Activated CD4-positive, alpha-beta T cell treated with anti-CD3 and anti-CD28 coated beads for 48 hours (primary cell): ENCODE data around the gene TAF10.

ENCODE experiments used
- DNase-seq: peaks from one replicate; pipeline ENCODE4 v3.0.0-alpha.2; 2020

The TAF10 gene

GRCh38 chr11:6607190-6607795 is 4.7 kb downstream of the TAF10 start:
- no peak for DNase-seq

GRCh38 chr11:6606471-6607189 is 5.4 kb downstream of the TAF10 start:
- DNase-seq, result peak; percentile 72

- no peak for DNase-seq
These were observed 7.2 kb downstream of the TAF10 start for GRCh38 chr11:6604790-6605189.

- peak; percentile 57 for DNase-seq
These were observed 7.9 kb downstream of the TAF10 start for GRCh38 chr11:6604081-6604626.

GRCh38 chr11:6603287-6604080 is 8.5 kb downstream of the TAF10 start, which contains the start of the genes ILK and RRP8:
TSS of gene ILK (plus strand) at chr11:6603774. CDS start at chr11:6604272, 498 bp downstream.
TSS of gene RRP8 (minus strand) at chr11:6603616. CDS start at chr11:6603502, 114 bp downstream.
- peak; percentile 92 for DNase-seq

- no peak for DNase-seq
These were observed 9.7 kb downstream of the TAF10 start for GRCh38 chr11:6602096-6602940.

- DNase-seq, result no peak
These were observed 11.0 kb downstream of the TAF10 start for GRCh38 chr11:6601041-6601461.

GRCh38 chr11:6599881-6600390 is 12.1 kb downstream of the TAF10 start:
- no peak for DNase-seq

GRCh38 chr11:6599449-6599848 is 12.6 kb downstream of the TAF10 start:
- no peak for DNase-seq

- DNase-seq, result no peak
These were observed 13.5 kb downstream of the TAF10 start for GRCh38 chr11:6598555-6598954.

GRCh38 chr11:6596239-6596877 is 15.7 kb downstream of the TAF10 start:
- DNase-seq, result no peak

GRCh38 chr11:6594142-6594768 is 17.8 kb downstream of the TAF10 start:
- no peak for DNase-seq

- DNase-seq, result no peak
These were observed 24.0 kb downstream of the TAF10 start for GRCh38 chr11:6588018-6588417.

- no peak for DNase-seq
These were observed 24.6 kb downstream of the TAF10 start for GRCh38 chr11:6587360-6587953.

GRCh38 chr11:6586434-6587359 is 25.3 kb downstream of the TAF10 start:
- DNase-seq, result no peak

- no peak for DNase-seq
These were observed 27.5 kb downstream of the TAF10 start for GRCh38 chr11:6584528-6584927.

- no peak for DNase-seq
These were observed 28.4 kb downstream of the TAF10 start for GRCh38 chr11:6583584-6583983.

GRCh38 chr11:6579681-6580080 is 32.3 kb downstream of the TAF10 start:
- DNase-seq, result no peak

GRCh38 chr11:6578134-6578533 is 33.9 kb downstream of the TAF10 start:
- no peak for DNase-seq
